Measurements from ENCODE around the gene MMP7.
"Not testable (repeated sequence)": the region's sequence is repeated elsewhere in the genome, so short reads cannot be mapped to it uniquely, and the experiment has no call there.

Gene MMP7

GRCh38 chr11:102539567-102539966 lies 9.0 kb upstream of the MMP7 start:
- no peak for FAIRE-seq
- no peak for DNase-seq (ENCODE audit: low spot score)

GRCh38 chr11:102538932-102539331 lies 8.4 kb upstream of the MMP7 start:
- no peak for FAIRE-seq
- DNase-seq (ENCODE audit: low spot score) = no peak

DNA sequence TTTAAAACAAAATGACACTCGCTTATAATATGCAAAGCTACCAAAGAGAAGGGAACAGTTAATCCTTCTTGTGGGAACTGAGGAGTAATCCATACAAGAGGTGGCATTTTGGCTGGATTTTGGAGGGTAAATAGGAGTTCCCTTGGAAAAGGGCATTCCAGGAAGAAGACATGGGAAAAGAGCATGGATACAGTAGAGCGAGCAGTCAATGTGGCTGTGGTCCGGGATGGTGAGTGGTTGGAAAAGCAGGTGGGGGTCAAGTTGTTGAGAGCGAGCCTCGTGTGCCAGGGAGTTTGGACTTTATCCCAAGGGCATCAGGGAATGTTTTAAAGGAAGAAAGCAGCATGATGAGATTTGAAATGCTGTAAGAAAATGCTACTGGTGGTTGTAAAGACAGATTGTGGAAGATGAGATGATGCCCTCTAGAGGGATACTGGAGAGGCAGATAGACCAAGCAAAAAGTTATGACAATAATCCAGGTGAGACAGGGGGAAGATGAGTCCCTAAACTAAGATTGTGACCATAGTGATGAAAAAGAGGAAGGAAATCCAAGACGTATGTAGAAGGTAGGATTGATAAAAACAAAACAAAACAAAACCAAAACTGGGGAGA lies 3.8 kb upstream of the MMP7 start:
- DNase-seq (ENCODE audit: low spot score) (no peak), FAIRE-seq (no peak)

DNA sequence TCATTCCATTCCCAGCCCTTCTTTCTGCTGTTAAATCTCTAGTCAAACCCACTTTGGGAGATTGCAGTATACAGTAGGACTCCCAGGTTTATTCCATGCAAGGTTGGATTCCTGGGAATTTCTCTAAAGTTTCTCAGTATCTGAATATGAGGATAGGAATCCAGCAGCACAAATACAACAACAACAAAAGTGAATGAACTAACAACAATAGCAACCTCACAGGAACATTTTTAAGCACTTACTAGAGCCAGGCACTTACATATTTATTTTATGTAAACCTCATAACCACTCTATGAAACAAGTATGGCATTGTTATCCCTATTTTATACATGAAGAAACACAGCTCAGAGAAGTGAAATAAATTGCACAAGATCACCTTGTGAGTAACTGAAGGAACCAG lies 1.9 kb downstream of the MMP7 start:
- DNase-seq (ENCODE audit: low spot score) (no peak), FAIRE-seq (no peak)

- FAIRE-seq (no peak), DNase-seq (ENCODE audit: low spot score) (peak; percentile 7)
Observed at GRCh38 chr11:102527684-102528083, 2.9 kb downstream of the MMP7 start.

- DNase-seq (ENCODE audit: low spot score) (no peak), FAIRE-seq (no peak)
Observed at GRCh38 chr11:102527041-102527440, 3.5 kb downstream of the MMP7 start.

DNA sequence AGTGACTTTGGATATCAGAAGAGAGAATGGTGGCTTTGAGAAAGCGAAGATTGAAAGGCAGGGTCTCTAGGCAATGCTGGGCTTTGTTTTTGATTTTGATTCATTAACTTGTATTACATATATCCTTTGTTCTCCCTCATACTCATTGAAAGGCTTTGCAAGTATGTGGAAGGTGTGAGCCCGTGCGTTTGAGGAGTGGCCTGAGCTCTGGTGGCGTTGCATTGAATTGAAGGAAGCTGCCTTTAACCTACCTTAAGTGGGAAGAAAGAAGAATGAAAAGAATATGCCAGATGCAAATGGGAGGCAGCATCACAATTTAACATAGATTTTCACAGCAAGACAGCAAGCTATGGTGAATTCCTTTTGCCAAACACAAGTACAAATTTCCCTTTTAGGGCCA lies 6.7 kb downstream of the MMP7 start:
- DNase-seq (ENCODE audit: low spot score) = no peak

GRCh38 chr11:102523189-102523570 lies 7.4 kb downstream of the MMP7 start:
- no peak for DNase-seq (ENCODE audit: low spot score)
- FAIRE-seq = no peak

More for the DNA sequence above, 6.7 kb downstream of the MMP7 start:
- FAIRE-seq = no peak

DNA sequence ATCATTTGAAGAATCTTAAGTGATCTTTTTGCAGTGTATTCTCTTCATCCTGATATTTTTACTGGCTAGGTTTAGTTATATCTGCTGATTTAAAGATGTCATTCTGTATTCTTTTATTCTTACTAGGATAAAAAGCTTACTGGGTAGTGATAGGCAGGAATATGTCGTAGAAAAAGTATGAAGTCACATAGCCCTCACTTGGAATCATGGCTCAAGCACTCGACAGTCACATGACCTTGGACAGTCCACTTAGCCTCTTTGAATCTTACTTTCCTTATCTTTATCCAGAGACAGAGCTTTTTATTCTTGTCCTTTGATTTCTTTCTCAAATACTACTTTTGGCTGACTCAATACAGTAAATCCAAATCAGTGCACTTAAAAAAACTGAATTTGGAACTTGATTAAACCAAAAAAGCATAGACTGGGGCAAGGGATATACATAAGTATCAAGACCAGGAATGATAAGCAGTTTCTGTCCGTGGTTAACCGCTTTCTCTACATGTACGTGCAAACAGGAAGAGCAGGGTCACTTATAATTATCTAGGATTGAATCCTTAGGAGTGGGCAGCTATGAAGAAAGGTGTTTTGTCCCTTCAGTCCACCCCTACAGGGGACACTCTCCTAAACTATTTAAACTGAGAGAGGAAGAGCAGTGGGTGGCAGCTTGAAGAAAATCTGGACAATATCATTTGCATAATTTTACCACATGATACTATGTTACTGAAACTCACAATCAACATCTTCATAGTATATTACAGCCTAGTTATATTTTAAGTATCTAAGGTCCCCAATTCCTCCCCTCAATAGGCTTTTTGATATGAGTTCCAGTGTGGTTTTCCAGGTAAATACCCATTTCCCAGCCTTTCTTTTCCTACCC lies 8.0 kb downstream of the MMP7 start:
- FAIRE-seq (no peak), DNase-seq (ENCODE audit: low spot score) (no peak)

DNA sequence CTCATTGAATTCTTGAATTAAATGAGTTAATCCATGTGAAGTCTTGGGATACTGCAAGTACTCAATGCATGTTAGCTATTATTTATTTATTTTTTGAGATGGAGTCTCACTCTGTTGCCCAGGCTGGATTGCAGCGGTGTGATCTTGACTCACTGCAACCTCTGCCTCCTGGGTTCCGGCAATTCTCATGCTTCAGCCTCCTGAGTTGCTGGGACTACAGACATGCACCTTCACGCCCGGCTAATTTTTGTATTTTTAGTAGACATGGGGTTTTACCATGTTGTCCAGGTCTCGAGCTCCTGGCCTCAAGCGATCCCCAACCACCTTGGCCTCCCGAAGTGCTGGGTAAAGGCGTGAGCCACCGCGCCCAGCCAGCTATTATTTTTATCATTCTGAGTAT lies 9.4 kb downstream of the MMP7 start:
- FAIRE-seq (no peak), DNase-seq (ENCODE audit: low spot score) (no peak)

GRCh38 chr11:102520514-102520913 lies 10.0 kb downstream of the MMP7 start:
- FAIRE-seq (no peak), DNase-seq (ENCODE audit: low spot score) (no peak)

DNA sequence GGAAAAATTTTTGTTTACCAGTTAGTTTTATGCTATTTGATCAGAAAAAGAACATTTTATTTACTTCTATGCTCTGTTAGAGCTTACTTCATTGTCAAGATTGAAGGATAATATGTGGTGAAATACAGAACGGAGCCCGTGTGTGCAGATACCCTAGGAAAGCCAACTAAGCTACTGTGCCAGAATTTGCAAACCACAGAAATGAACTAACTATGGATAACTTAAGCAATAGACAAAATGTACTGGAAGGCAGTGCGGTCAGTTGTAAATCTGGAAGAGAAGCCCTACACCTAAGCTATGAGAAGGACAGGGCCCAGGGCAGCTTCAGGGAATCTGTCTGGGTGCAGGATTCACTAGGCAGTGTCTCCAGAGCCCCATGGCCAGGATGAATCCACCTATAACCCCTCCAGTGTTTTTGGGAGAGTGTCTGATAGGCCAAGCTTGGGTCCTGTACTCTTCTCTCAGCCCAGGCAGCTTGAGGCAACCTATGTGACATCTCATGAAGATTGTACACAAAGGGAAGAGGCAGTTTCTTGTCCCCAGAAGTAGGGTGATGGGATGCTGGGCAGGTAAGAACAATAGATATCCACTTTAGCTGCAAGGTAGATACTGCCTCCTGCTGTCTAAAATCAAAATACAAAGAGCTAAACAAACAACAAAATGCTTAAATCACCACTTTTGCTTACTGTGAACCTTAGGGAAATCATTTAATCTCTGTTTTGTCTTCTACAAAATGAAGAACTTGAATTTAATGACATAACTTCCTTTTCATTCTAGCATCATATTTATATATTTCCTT lies 12.1 kb downstream of the MMP7 start:
- FAIRE-seq = no peak
- DNase-seq (ENCODE audit: low spot score) = no peak

DNA sequence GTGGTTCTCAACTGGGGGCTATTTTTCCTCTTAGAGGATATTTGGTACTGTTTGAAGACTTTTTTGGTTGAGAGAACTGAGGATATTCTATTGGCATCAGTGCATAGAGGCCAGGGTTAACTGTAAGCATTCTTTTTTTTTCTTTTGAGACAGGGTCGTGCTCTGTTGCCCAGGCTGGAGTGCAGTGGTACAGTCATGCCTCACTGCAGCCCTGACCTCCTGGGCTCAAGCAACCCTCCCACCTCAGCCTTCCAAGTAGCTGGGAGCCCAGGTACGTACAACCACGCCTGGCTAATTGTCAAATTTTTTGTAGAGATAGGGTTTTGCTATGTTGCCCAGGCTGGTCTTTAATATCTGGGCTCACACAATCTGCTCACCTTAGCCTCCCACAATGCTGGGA lies 12.9 kb downstream of the MMP7 start:
- no peak for FAIRE-seq
- no peak for DNase-seq (ENCODE audit: low spot score)

DNA sequence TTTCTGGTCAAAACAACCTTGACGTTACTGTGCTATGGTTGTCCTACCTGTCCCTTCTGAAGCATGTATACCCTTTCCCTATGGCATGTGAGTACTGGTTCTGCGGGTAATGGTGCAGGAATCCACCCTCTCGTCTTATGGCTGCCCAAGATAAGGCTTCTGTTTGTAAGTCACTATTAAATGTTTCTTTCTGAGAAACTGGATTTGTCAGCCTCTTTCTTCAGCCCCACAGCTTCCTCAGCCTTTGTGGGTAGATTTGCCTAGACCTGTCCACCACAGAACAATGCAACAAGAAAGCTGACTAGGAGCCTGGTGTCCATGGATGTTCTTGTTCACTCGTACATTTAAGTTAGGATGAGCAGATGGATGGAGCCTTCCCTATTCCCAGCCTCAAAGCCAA lies 14.4 kb downstream of the MMP7 start:
- FAIRE-seq = no peak
- DNase-seq (ENCODE audit: low spot score) = no peak

DNA sequence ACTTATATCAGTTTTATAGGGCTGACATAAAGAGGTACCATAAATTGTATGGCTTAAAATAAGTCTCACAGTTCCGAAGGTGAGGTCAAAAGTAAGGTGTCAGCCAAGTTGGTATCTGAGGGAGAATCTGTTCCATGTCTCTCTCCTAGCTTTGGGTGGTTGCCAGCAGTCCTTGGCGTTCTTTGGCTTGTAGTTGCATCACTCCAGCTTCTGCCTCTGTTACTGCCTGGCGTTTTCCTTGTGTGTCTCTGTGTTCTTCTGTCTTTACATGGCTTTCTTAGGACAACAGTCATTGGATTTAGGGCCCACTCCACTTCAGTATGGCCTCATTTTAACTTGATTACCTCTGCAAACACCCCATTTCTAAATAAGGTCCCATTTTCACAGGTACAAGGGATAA lies 16.7 kb downstream of the MMP7 start:
- FAIRE-seq (no peak), DNase-seq (ENCODE audit: low spot score) (no peak)

GRCh38 chr11:102510439-102511135 lies 20.0 kb downstream of the MMP7 start:
- DNase-seq (ENCODE audit: low spot score) = no peak
- FAIRE-seq = no peak

GRCh38 chr11:102502831-102503230 lies 27.7 kb downstream of the MMP7 start:
- not testable (repeated sequence) for FAIRE-seq; DNase-seq (ENCODE audit: low spot score)

GRCh38 chr11:102500829-102501228 lies 29.7 kb downstream of the MMP7 start:
- DNase-seq (ENCODE audit: low spot score) (no peak), FAIRE-seq (no peak)

DNA sequence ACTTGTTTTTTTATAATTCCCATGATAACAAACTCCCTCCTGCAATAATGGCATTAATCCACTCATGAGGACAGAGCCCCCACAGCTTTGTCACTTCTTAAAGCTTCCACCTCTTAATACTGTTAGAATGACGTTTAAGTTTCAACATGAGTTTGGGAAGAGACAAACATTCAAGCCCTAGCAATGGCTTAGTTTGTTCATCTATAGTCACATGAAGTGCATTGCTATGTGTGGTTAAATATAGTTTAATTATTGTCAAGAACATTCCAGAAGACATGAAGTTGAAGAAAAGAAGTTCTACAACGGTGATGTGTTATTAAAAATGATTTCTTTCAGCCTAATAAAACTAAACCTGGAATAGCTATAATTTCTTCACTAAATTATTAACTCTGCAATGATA lies 30.6 kb downstream of the MMP7 start:
- DNase-seq (ENCODE audit: low spot score) (no peak), FAIRE-seq (no peak)

DNA sequence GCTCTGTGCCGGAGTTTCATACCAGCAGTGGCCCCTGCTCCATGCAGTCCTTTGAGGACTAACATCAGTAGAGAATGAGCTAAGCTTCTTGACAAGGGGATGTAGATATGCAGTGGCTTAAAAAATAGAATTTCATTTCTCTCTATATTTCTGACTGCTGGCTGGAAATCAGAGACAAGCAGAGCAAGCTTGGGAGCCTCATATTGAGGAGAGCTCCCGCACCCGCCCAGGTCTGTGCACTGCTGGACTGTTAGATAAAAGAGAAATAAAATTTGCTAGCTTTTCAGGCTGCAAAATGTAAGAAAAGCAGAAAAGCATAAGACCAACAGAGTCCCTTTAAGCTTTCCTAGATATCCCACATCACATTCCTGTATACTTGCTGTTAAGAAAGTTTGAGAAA lies 31.4 kb downstream of the MMP7 start:
- DNase-seq (ENCODE audit: low spot score) (no peak), FAIRE-seq (no peak)

GRCh38 chr11:102497061-102497460 lies 33.5 kb downstream of the MMP7 start:
- no peak for FAIRE-seq
- DNase-seq (ENCODE audit: low spot score) = no peak
